Measurements from ENCODE around the gene USP15. TPM values are rescaled to one million over a fixed set of nuclear protein-coding genes. Genes with fewer than 3 reads are reported as not detected.

The USP15 gene
- total RNA-seq: 10 to 100 TPM; 84.5 to 95.5 TPM

DNA sequence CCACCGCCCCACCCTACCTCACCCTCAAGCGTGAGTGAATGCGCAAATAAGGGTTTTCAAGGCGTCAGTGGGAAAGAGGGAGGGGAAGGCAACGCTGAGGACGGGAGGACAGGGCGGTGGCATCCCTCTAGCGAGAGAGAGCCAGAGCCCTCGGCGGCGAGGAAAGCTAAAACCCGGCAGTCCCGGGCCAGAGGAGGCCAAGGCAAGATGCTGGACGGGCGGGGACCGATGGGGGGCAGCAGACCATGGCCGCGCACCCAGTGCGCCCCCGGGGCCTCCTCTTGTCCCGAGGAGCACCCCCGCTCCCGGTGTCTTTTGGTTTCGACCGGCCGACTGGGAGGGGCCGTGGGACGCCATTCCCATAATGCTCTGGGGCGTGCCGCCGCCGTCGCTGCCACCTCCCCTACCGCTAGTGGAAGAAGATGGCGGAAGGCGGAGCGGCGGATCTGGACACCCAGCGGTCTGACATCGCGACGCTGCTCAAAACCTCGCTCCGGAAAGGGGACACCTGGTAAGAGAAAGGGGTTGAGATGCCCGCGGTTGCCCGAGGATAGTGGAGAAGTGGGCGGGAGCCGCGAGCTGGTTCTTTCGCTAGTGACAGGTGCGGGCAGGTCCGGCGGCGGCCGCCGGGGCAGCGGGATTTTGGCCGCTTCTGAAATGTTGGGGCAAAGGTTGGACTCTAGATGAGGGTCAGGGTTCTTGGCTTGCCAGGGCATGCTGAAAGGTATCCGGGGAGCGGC lies at the start of gene USP15:
USP15 (plus strand) TSS at position 412 of the 740 bp plus-strand sequence; CDS start at position 423, 11 bp downstream.
- Mint-ChIP-seq H3K9me3 (no peaks in the 10 kb centered on the region), H3K4me3 (peak within 1 kb of the TSS; percentile 85), H3K4me1 (ENCODE audit: low read depth) (peaks cover 58% of the 10 kb centered on the region), H3K36me3 (ENCODE audit: low read depth) (peaks cover 8% of the 10 kb centered on the region), H3K27ac (peak within 1 kb of the TSS; percentile 98), H3K27me3 (ENCODE audit: low read depth) (no peaks in the 10 kb centered on the region)
- CTCF ChIA-PET: interaction anchor here (1.1 kb wide), 1 partner anchor 20 kb away, joined by 3 read pairs; no protein-coding TSS in a partner anchor
- intact Hi-C loops (cut with micrococcal nuclease): loop anchor here (1.0 to 5.0 kb wide), 5 partner anchors 206 to 532 kb away; partner anchors contain the start of gene MON2
- DNase-seq: peak; percentile 96

DNA sequence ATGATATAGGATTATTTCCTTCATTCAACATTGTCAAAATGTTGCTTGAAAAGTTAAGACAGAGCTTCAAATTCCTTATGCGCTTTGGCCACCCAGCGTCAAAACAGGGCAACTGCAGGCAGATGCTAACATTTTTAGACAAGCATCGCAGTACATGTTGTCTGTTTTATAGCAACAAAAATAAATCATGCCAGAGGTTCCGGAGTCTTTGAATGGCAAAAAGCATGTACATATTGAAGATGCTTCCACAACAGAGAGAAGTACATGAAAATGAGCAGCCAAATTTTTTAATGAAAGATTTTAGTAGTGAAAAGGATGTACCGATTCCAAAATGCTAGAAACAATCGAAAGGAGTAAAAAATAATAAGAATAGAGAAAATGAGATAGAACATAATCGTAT lies 49.8 kb upstream of the USP15 start:
- CTCF ChIA-PET: interaction anchor here (0.5 to 1.5 kb wide), 9 partner anchors 9 to 430 kb away, joined by 3 to 8 read pairs (median 3); no protein-coding TSS in a partner anchor
- H3K4me3 Mint-ChIP-seq: no peak overlapping the region
- H3K4me1 Mint-ChIP-seq (ENCODE audit: low read depth): peaks cover 16% of the 10 kb centered on the region

DNA sequence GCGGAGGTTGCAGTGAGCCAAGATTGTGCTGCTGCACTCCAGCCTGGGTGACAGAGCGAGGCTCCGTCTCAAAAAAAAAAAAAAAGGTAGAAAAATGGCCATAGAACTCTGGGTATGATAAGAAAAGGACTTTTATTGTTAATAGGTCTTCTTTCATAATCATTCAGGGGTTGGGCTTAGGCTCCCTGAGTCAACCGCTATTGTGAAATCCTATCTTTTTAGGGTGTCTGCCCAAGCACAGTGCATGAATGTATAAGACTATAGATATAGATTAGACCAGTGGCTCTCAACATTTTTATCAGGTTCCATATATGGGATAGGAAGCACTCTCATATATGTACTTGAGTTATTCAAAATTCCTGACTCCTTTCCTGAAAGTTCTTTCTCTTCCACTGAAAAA lies 48.7 kb upstream of the USP15 start:
- intact Hi-C loops (cut with micrococcal nuclease): no loop called here
- H3K9me3 Mint-ChIP-seq: peaks cover 2% of the 10 kb centered on the region
- peaks cover 22% of the 10 kb centered on the region for H3K4me1 Mint-ChIP-seq (ENCODE audit: low read depth)
- no peak for DNase-seq
- H3K4me3 Mint-ChIP-seq: no peak overlapping the region
- CTCF ChIA-PET: interaction anchor here (0.6 to 0.8 kb wide), 2 partner anchors 31 to 231 kb away, joined by 3 read pairs; no protein-coding TSS in a partner anchor
- no peak overlapping the region for H3K27ac Mint-ChIP-seq
- H3K27me3 Mint-ChIP-seq (ENCODE audit: low read depth): no peaks in the 10 kb centered on the region
- no peaks in the 10 kb centered on the region for H3K36me3 Mint-ChIP-seq (ENCODE audit: low read depth)

More for the DNA sequence above, 49.8 kb upstream of the USP15 start:
- Mint-ChIP-seq H3K27me3 (ENCODE audit: low read depth) (no peaks in the 10 kb centered on the region), H3K36me3 (ENCODE audit: low read depth) (no peaks in the 10 kb centered on the region), H3K9me3 (peaks cover 5% of the 10 kb centered on the region), H3K27ac (no peak overlapping the region)
- DNase-seq: peak; percentile 68
- intact Hi-C loops (cut with micrococcal nuclease): no loop called here

DNA sequence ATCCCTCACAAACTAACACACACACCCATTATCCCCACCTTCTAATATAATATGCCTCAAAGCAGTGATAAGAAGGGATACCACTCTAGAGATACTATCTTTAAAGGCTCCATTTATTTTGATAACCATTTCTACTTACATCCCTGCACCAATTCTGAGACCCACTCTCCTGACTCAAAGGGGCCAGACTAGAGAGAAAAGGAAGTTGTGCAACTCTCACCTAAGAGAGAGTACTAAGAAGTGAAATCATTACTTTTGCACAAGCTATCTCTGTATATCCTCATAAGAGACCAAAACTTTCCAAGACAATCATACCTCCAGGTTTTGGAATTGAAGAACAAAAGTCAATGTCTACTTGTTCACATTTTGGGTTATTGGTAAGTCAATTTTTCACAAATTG lies 45.4 kb upstream of the USP15 start:
- no peaks in the 10 kb centered on the region for H3K36me3 Mint-ChIP-seq (ENCODE audit: low read depth)
- DNase-seq: no peak
- peaks cover 2% of the 10 kb centered on the region for H3K9me3 Mint-ChIP-seq
- no peak overlapping the region for H3K4me3 Mint-ChIP-seq
- no peaks in the 10 kb centered on the region for H3K27me3 Mint-ChIP-seq (ENCODE audit: low read depth)
- intact Hi-C loops (cut with micrococcal nuclease): loop anchor here (2.0 kb wide), 1 partner anchor 36 kb away; no protein-coding TSS in a partner anchor
- H3K27ac Mint-ChIP-seq: no peak overlapping the region
- CTCF ChIA-PET: no interaction called here
- peaks cover 22% of the 10 kb centered on the region for H3K4me1 Mint-ChIP-seq (ENCODE audit: low read depth)

DNA sequence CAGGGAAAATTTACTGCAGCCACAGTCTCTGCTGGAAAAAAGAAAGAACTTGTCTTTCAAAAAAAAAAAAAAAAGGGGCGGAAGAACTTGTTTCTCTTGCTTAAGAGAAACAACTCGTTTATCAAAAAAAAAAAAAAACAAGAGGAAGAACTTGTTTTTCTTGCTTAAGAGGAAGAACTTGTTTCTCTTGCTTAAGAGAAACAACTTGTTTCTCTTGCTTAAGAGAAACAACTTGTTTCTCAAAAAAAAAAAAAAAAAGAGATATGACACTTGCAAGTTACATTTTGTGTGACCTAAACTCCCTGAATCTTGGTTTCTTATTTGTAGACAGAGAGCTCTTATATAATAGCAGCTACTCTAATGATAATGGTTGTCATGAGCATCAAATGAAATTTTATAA lies 44.7 kb upstream of the USP15 start:
- Mint-ChIP-seq H3K4me3 (no peak overlapping the region), H3K9me3 (peaks cover 2% of the 10 kb centered on the region), H3K36me3 (ENCODE audit: low read depth) (no peaks in the 10 kb centered on the region), H3K27me3 (ENCODE audit: low read depth) (no peaks in the 10 kb centered on the region), H3K4me1 (ENCODE audit: low read depth) (peaks cover 20% of the 10 kb centered on the region), H3K27ac (no peak overlapping the region)
- no peak for DNase-seq
- CTCF ChIA-PET: no interaction called here
- intact Hi-C loops (cut with micrococcal nuclease): loop anchor here (2.0 kb wide), 1 partner anchor 35 kb away; no protein-coding TSS in a partner anchor

DNA sequence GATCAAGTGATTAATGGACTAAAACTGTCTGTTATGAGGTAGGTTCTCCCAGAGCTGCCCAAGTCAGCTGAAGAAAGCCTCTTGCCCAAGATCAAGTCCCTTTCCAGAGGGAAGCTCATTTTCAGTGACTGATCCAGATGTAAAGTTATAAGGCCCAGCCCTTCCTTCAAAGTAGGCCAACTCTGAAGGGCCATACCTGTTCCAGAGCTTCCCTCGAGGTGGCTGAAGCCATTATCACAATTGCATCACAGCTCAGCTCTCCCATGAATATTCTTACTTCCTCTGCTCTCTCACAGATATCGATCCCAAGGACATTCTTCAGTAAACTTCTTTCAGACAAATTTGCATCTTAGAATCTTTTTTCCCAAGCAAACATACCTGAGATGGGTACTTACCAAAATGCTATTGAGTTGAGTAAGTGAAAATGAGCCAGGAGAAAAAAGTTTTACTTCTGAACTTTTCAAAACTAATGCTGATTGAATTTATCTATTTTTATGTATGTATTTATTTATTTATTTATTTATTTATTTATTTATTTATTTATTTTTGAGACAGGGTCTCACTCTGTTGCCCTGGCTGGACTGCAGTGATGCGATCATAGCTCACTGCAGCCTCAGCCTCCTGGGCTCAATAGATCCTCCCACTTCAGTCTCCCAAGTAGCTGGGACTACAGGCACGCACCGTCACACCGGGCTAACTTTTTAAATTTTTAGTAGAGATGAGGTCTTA lies 42.6 kb upstream of the USP15 start:
- H3K36me3 Mint-ChIP-seq (ENCODE audit: low read depth): no peaks in the 10 kb centered on the region
- no peak overlapping the region for H3K4me3 Mint-ChIP-seq
- H3K27me3 Mint-ChIP-seq (ENCODE audit: low read depth): no peaks in the 10 kb centered on the region
- peaks cover 17% of the 10 kb centered on the region for H3K4me1 Mint-ChIP-seq (ENCODE audit: low read depth)
- H3K9me3 Mint-ChIP-seq: peaks cover 2% of the 10 kb centered on the region
- CTCF ChIA-PET: interaction anchor here (0.6 to 1.9 kb wide), 4 partner anchors 10 to 219 kb away, joined by 3 to 9 read pairs (median 4); no protein-coding TSS in a partner anchor
- H3K27ac Mint-ChIP-seq: no peak overlapping the region
- intact Hi-C loops (cut with micrococcal nuclease): no loop called here
- no peak for DNase-seq

DNA sequence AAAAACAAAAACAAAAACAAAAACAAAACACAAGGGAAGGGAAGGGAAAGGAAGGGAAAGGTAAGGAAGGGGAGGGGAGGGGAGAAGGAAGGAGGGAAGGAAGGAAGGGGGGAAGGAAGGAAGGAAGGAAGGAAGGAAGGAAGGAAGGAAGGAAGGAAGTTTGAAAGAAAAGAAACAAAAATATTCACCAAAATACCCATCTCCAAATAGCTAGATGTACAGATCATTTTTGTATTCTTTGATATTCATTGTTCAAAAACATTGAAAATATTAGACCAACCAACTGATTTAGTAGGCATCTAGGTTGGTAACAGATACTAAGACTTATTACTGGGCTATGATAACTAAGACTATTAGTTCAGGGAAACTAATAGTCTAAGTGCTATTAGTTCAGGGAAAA lies 39.1 kb upstream of the USP15 start:
- no peak overlapping the region for H3K4me3 Mint-ChIP-seq
- H3K4me1 Mint-ChIP-seq (ENCODE audit: low read depth): no peaks in the 10 kb centered on the region
- intact Hi-C loops (cut with micrococcal nuclease): no loop called here
- H3K27me3 Mint-ChIP-seq (ENCODE audit: low read depth): no peaks in the 10 kb centered on the region
- DNase-seq: no peak
- H3K9me3 Mint-ChIP-seq: no peaks in the 10 kb centered on the region
- H3K27ac Mint-ChIP-seq: no peak overlapping the region
- H3K36me3 Mint-ChIP-seq (ENCODE audit: low read depth): no peaks in the 10 kb centered on the region
- CTCF ChIA-PET: no interaction called here

DNA sequence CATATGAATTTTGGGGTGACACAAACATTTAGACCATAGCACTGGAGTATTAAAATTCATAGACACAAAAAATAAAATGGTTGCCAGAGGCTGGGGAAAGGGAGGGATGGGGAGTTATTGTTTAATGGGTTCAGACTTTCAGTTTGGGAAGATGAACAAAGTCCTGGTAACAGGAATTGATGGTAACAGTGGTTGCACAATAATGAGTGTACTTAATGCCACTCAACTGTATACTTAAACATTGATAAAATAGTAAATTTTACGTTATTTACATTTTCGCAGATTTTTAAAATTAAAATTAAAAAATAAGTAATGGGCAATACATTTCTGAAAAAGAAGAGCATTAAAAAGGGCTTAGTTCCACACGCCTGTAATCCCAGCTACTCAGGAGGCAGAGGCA lies 35.6 kb upstream of the USP15 start:
- no peak for DNase-seq
- no peak overlapping the region for H3K4me3 Mint-ChIP-seq
- intact Hi-C loops (cut with micrococcal nuclease): no loop called here
- no peaks in the 10 kb centered on the region for H3K36me3 Mint-ChIP-seq (ENCODE audit: low read depth)
- H3K4me1 Mint-ChIP-seq (ENCODE audit: low read depth): no peaks in the 10 kb centered on the region
- no peaks in the 10 kb centered on the region for H3K27me3 Mint-ChIP-seq (ENCODE audit: low read depth)
- CTCF ChIA-PET: no interaction called here
- H3K9me3 Mint-ChIP-seq: no peaks in the 10 kb centered on the region
- H3K27ac Mint-ChIP-seq: no peak overlapping the region

DNA sequence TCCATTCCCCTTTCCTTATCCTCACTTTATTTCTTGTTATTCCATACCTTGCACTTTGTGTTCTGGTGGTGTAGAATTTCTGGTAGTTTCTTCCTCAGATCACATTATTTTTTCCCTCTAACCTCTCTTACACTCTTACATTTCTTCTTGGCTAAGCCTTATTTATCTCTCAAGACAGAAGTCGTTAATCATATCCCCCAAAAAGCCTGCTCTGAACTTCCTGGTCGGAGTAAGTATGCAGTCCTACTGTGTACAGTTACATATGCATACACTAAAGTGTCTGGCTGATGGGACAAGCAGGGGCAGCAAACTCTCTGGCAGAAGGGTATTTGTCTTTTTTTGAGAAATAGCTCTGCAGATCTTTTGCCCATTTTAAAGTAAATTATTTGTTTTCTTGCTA lies 33.1 kb upstream of the USP15 start:
- Mint-ChIP-seq H3K4me3 (no peak overlapping the region), H3K27ac (no peak overlapping the region), H3K36me3 (ENCODE audit: low read depth) (no peaks in the 10 kb centered on the region), H3K27me3 (ENCODE audit: low read depth) (no peaks in the 10 kb centered on the region), H3K9me3 (peaks cover under 1% of the 10 kb centered on the region), H3K4me1 (ENCODE audit: low read depth) (no peaks in the 10 kb centered on the region)
- no peak for DNase-seq
- CTCF ChIA-PET: interaction anchor here (0.6 kb wide), 1 partner anchor 18 kb away, joined by 3 read pairs; no protein-coding TSS in a partner anchor
- intact Hi-C loops (cut with micrococcal nuclease): no loop called here

DNA sequence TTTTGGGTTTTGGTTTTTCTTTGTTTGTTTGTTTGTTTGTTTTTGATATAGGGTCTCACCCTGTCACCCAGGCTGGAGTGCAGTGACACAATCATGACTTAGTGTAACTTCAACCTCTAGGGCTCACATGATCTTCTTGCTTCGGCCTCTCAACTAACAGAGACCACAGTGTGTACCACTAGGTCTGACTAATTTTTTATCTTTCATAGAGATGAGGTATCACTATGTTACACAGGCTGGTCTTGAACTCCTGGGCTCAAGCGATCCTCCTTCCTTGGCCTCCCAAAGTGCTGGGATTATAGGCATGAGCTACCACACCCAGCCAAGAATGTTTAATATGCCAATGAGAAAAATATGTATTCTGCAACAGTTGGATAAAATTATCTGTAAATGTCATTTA lies 29.6 kb upstream of the USP15 start:
- CTCF ChIA-PET: interaction anchor here (0.6 kb wide), 1 partner anchor 190 kb away, joined by 4 read pairs; no protein-coding TSS in a partner anchor
- Mint-ChIP-seq H3K9me3 (peaks cover 2% of the 10 kb centered on the region), H3K4me1 (ENCODE audit: low read depth) (no peaks in the 10 kb centered on the region), H3K36me3 (ENCODE audit: low read depth) (no peaks in the 10 kb centered on the region), H3K4me3 (no peak overlapping the region), H3K27me3 (ENCODE audit: low read depth) (no peaks in the 10 kb centered on the region), H3K27ac (no peak overlapping the region)
- no peak for DNase-seq
- intact Hi-C loops (cut with micrococcal nuclease): no loop called here

DNA sequence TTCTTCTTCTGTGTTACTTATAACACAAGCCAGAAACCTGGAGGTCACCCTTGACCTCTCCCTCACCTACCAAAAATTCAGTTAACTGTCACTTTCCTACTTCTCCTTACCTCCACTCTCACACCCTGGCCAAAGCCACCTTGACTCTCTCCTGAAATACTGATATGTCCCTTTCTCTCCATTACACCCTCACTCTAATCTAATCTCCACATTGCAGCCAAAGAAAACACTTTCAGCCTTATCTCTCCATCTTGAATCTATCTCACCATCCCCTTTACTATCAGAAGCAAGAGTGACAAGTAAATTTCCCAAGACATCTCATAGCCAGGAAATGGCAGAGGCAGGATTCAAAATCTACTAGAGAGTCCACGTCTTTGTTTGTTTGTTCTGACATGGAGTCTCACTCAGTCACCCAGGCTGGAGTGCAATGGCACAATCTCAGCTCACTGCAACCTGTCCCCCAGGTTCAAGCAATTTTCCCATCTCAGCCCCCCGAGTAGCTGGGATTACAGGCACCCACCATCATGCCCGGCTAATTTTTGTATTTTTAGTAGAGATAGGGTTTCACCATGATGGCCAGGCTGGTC lies 28.0 kb upstream of the USP15 start:
- H3K27me3 Mint-ChIP-seq (ENCODE audit: low read depth): no peaks in the 10 kb centered on the region
- no peaks in the 10 kb centered on the region for H3K4me1 Mint-ChIP-seq (ENCODE audit: low read depth)
- DNase-seq: no peak
- H3K36me3 Mint-ChIP-seq (ENCODE audit: low read depth): no peaks in the 10 kb centered on the region
- H3K9me3 Mint-ChIP-seq: peaks cover 9% of the 10 kb centered on the region
- H3K4me3 Mint-ChIP-seq: no peak overlapping the region
- intact Hi-C loops (cut with micrococcal nuclease): no loop called here
- CTCF ChIA-PET: no interaction called here
- no peak overlapping the region for H3K27ac Mint-ChIP-seq

DNA sequence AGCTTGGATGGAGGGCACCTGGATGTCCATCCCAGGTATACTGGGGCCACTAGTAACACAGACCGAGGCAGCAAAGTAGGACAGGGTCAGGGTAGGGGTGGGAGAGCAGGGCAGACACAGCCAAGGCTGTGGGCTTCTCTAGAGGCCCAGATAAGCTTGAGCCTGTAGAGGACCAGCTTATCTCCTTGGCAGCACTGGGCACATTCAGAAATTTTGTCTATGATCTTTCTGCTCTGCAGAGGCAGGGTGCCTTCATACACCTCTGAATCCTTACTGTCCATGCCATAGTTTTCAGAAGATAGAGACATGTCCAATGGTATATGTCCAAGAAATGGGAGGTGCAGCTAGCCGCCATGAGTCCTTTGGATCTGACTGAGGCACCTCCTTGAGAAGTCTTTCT lies 26.4 kb upstream of the USP15 start:
- Mint-ChIP-seq H3K27me3 (ENCODE audit: low read depth) (no peaks in the 10 kb centered on the region), H3K4me1 (ENCODE audit: low read depth) (no peaks in the 10 kb centered on the region), H3K27ac (no peak overlapping the region), H3K36me3 (ENCODE audit: low read depth) (no peaks in the 10 kb centered on the region), H3K4me3 (no peak overlapping the region), H3K9me3 (peaks cover 10% of the 10 kb centered on the region)
- CTCF ChIA-PET: no interaction called here
- no peak for DNase-seq
- intact Hi-C loops (cut with micrococcal nuclease): no loop called here
